HCT116 (cell line): Measurements from ENCODE around the gene RNF126.

Experiments
- ATF3 ChIP-seq: IDR thresholded peaks from 2 replicates; pipeline ENCODE4 v1.6.1; 2012
- CEBPB ChIP-seq: IDR thresholded peaks from 2 replicates; pipeline ENCODE4 v1.6.1; 2012; ENCODE audit warnings: low read depth
- CTCF ChIP-seq, 3 experiments: fragments of 200-600 bp in 1 of 3; sonication (generic) in 1 of 3; IDR thresholded peaks in 2 of 3; conservative IDR thresholded peaks in 1 of 3; 2 replicates each; pipeline ENCODE4 v1.5.1; 2012 to 2017; ENCODE audit warnings: low read depth in 2 of 3, low read length in 2 of 3, antibody characterized with exemption in 1 of 3, borderline replicate concordance in 1 of 3, control low read depth in 1 of 3, mild to moderate bottlenecking in 1 of 3, mixed read lengths in 1 of 3, mixed run types in 1 of 3, moderate library complexity in 1 of 3; ENCODE audit not compliant: insufficient read depth in 1 of 3
- EZH2 ChIP-seq: fragments of 200-600 bp; sonication (generic); IDR thresholded peaks from 2 replicates; pipeline ENCODE4 v1.6.1; 2017; ENCODE audit warnings: antibody characterized with exemption, mixed run types
- JUND ChIP-seq: IDR thresholded peaks from 2 replicates; pipeline ENCODE4 v1.6.1; 2012
- POLR2A ChIP-seq: IDR thresholded peaks from 2 replicates; pipeline ENCODE4 v1.7.0; 2011; ENCODE audit warnings: borderline replicate concordance; ENCODE audit not compliant: insufficient read depth, insufficient read length; ENCODE audit errors: extremely low read depth
- POLR2AphosphoS5 ChIP-seq: IDR thresholded peaks from 2 replicates; pipeline ENCODE4 v1.6.1; 2011; ENCODE audit warnings: mild to moderate bottlenecking, low read depth, low read length, moderate library complexity
- RAD21 ChIP-seq: IDR thresholded peaks from 2 replicates; pipeline ENCODE4 v1.6.1; 2012; ENCODE audit warnings: low read depth, mild to moderate bottlenecking
- YY1 ChIP-seq: IDR thresholded peaks from 2 replicates; pipeline ENCODE4 v1.6.1; 2011; ENCODE audit warnings: low read length, low read depth, moderate library complexity, mild to moderate bottlenecking; ENCODE audit not compliant: insufficient replicate concordance; ENCODE audit errors: extremely low read depth
- TF ChIP-seq, protein P1 (sequence below): IDR thresholded peaks from 2 replicates; pipeline ENCODE4 v1.6.1; 2012
- TF ChIP-seq, protein P2 (sequence below): IDR thresholded peaks from 2 replicates; pipeline ENCODE4 v1.6.1; 2012; ENCODE audit warnings: low read depth

DNA sequence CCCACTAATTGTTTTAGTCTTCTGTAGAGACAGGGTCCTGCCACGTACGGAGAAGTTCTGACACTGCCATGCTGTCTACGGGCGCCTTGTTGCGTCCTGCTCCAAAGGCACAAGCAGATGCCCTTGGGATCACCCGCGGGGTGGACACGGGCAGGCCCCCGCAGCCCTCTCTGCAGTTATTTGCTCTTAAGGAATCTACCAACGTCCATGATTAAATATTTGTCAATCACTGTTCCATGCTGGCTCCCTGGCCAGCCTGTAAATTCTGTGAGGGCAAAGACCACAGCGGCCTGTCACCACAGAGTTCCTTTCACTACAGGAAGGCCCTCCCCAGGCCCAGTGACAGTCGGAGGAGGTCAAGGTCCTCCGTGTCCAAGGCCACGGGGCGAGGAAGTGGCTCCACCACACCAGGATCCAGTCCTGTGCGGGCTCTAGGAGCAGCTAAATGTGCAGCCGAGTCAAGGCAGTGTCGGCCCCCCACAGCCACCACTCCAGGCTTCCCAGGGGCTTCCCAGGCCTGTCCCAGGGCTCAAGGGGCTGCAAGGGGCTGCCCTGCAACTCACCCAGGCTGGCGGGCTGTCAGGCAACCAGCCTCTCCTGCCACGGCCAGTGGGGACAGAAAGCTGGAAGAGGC, 2.1 kb downstream of the RNF126 start:
- no peak for TF ChIP-seq CTCF (IDR thresholded peaks at IDR 0.05 in 2 of 3, conservative IDR thresholded peaks at IDR 0.05 in 1 of 3; ENCODE audit: borderline replicate concordance in 1 of 3, insufficient read depth in 1 of 3, low read depth in 2 of 3, low read length in 2 of 3)
- TF ChIP-seq CEBPB, result no peak
- TF ChIP-seq, protein P1, sequence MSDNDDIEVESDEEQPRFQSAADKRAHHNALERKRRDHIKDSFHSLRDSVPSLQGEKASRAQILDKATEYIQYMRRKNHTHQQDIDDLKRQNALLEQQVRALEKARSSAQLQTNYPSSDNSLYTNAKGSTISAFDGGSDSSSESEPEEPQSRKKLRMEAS, result no peak
- no peak for TF ChIP-seq YY1
- no peak for TF ChIP-seq JUND
- TF ChIP-seq POLR2AphosphoS5, result no peak
- no peak for TF ChIP-seq EZH2
- no peak for TF ChIP-seq POLR2A
- no peak for TF ChIP-seq ATF3
- TF ChIP-seq RAD21, result no peak
- TF ChIP-seq, protein P2, sequence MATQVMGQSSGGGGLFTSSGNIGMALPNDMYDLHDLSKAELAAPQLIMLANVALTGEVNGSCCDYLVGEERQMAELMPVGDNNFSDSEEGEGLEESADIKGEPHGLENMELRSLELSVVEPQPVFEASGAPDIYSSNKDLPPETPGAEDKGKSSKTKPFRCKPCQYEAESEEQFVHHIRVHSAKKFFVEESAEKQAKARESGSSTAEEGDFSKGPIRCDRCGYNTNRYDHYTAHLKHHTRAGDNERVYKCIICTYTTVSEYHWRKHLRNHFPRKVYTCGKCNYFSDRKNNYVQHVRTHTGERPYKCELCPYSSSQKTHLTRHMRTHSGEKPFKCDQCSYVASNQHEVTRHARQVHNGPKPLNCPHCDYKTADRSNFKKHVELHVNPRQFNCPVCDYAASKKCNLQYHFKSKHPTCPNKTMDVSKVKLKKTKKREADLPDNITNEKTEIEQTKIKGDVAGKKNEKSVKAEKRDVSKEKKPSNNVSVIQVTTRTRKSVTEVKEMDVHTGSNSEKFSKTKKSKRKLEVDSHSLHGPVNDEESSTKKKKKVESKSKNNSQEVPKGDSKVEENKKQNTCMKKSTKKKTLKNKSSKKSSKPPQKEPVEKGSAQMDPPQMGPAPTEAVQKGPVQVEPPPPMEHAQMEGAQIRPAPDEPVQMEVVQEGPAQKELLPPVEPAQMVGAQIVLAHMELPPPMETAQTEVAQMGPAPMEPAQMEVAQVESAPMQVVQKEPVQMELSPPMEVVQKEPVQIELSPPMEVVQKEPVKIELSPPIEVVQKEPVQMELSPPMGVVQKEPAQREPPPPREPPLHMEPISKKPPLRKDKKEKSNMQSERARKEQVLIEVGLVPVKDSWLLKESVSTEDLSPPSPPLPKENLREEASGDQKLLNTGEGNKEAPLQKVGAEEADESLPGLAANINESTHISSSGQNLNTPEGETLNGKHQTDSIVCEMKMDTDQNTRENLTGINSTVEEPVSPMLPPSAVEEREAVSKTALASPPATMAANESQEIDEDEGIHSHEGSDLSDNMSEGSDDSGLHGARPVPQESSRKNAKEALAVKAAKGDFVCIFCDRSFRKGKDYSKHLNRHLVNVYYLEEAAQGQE, result no peak
